A549 treated with Mapracorat at 1 μM for 4 hours (cell line): ENCODE measurements around the gene METAP1. TPM values are rescaled to one million over a fixed set of nuclear protein-coding genes. Genes with fewer than 3 reads are reported as not detected.

ENCODE experiments used
- total RNA-seq: library from RNA; stranded (reverse); fragments of 200-300 nt; extraction: Qiagen RNA extraction; gene quantifications from 5 replicates; pipeline ENCODE4 v1.2.3, GENCODE V29; 2022

The METAP1 gene
- total RNA-seq, result 43.2 to 52.4 TPM (median 47.9 TPM) in 5 replicates

GRCh38 chr4:98995183-98996055 lies at the start of gene METAP1:
TSS of gene METAP1 (plus strand) at chr4:98995721. CDS start at chr4:98995754, 33 bp downstream.

DNA sequence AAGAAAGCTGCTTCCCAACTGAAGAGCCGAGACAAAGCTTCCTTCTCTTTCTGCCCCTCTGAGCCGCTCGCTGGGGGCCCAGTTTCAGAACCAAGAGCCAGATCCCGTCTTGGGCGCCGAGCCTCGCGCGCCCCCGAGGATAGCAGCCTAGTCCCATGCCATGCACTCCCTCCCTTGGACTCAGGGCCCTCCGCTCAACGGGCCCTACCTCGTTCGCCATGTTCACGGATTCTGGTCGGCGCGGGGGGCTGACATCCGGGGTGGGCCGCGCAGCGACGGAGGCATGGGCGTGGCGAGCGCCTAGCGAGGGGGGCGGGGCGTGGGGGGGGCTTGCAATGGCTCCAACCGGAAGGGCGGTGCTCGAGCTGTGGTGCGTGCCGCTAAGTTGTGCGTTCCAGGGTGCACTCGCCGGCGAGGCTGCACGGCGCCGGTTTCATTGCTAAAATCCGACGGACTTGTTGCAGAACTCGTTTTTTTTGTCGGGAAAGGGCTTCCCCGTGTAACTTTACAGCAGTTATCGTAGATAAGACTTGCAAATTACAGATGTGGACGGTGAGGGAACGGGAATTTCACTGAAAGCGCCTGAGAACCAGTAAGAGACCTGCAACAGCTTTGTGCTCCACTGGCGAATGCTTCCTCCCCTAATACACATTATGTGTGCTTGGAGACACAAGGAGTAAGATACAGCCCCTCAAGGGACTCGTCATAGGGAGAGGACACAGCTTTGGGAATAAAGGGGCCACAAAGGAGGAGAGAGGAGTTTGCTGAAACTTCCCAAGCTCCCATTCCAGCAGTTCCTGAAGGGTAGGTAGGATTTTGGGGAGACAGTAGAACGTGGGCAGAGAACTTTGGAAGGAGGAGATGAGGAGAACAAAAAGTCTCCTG lies 93.2 kb downstream of the METAP1 start, which contains the start of gene ADH5:
ADH5 (minus strand) TSS at position 308 of the 885 bp plus-strand sequence; CDS start at position 220, 88 bp downstream.

Other genes with a start within 250 kb of the METAP1 start
- gene EIF4E, start 66.6 kb upstream of the METAP1 start, total RNA-seq, result 69.2 to 134 TPM (median 79.7 TPM) in 5 replicates
- 108 to 128 TPM (median 112 TPM) in 5 replicates for gene ADH5, start 93.1 kb downstream of the METAP1 start, total RNA-seq
- gene ADH4, start 148.6 kb downstream of the METAP1 start, total RNA-seq, result not detected in 5 replicates
- not detected in 5 replicates for gene ADH6, start 223.5 kb downstream of the METAP1 start, total RNA-seq